AG09309 (cell line): Measurements from ENCODE around the gene RELL1.

Source experiments
- DNase-seq: peaks from one replicate; pipeline ENCODE4 v3.0.0-alpha.2; 2010; ENCODE audit warnings: low read depth
- H3K4me3 ChIP-seq: 2 replicates; pipeline ENCODE4 v1.5.1; 2011; ENCODE audit warnings: mild to moderate bottlenecking, low read depth, low read length, moderate library complexity; ENCODE audit not compliant: control insufficient read depth
- CTCF ChIP-seq: IDR thresholded peaks from 2 replicates; pipeline ENCODE4 v1.5.1; 2011; ENCODE audit warnings: mild to moderate bottlenecking, low read depth, low read length, inconsistent platforms; ENCODE audit not compliant: insufficient read depth, control insufficient read depth; ENCODE audit errors: missing control alignments

The RELL1 gene

GRCh38 chr4:37641886-37642849 lies 44.0 kb downstream of the RELL1 start:
- no peak for DNase-seq
- no peak for TF ChIP-seq CTCF
- no peak overlapping the region for H3K4me3 ChIP-seq

- no peak for TF ChIP-seq CTCF
- no peak overlapping the region for H3K4me3 ChIP-seq
- no peak for DNase-seq
These were observed 44.8 kb downstream of the RELL1 start for GRCh38 chr4:37641352-37641751.

- no peak for DNase-seq
- no peak overlapping the region for H3K4me3 ChIP-seq
- no peak for TF ChIP-seq CTCF
These were observed 46.5 kb downstream of the RELL1 start for GRCh38 chr4:37639551-37640285.

- TF ChIP-seq CTCF, result no peak
- no peak for DNase-seq
- H3K4me3 ChIP-seq, result no peak overlapping the region
These were observed 51.0 kb downstream of the RELL1 start for GRCh38 chr4:37635155-37635554.

- no peak for DNase-seq
- no peak overlapping the region for H3K4me3 ChIP-seq
- no peak for TF ChIP-seq CTCF
These were observed 52.0 kb downstream of the RELL1 start for GRCh38 chr4:37634180-37634579.

- H3K4me3 ChIP-seq, result no peak overlapping the region
- no peak for TF ChIP-seq CTCF
- no peak for DNase-seq
These were observed 53.3 kb downstream of the RELL1 start for GRCh38 chr4:37632836-37633235.
